CD4-positive, alpha-beta T cell treated with Interleukin-15 for 4 hours (primary cell): Measurements from ENCODE around the gene ARHGAP1.

Experiments used
- DNase-seq: peaks from one replicate; pipeline ENCODE4 v3.0.0-alpha.2; 2020; ENCODE audit warnings: low spot score

The ARHGAP1 gene

DNA sequence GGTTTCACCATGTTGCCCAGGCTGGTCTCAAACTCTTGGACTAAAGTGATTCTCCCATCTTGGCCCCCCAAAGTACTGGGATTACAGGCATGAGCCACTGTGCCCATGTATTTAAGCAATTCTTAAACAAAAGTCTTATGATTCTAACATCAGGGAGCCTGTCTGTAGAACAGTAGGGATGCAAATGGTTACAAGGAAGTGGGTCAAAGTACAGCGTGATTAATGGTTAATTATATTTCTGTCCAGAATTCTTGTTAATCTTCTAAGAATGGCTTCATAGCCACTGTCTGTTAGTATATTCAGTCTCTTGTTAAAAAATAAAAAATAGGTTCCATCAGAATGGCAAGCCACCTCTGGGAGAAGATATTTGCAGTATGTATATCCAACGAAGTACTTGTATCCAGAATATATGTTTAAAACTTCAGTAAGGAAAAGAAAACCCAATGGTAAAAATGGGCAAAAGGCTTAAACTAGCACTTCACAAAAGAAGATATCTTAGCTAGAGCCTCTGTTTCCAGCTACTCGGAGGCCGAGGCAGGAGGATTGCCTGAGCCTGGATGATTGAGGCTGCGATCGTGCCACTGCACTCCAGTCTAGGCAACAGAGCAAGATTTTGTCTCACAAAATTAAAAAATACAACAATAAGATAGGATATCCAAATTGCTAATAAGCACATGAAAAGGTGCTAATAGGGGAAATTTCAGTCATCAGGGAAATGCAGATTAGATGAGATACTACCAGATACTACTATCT lies 60.2 kb downstream of the ARHGAP1 start:
- DNase-seq = no peak

- DNase-seq = no peak
These were observed 61.1 kb downstream of the ARHGAP1 start for GRCh38 chr11:46639197-46639839.

- DNase-seq = no peak
These were observed 62.9 kb downstream of the ARHGAP1 start for GRCh38 chr11:46637546-46637945.

- DNase-seq = no peak
These were observed 64.8 kb downstream of the ARHGAP1 start for GRCh38 chr11:46635557-46636139.

DNA sequence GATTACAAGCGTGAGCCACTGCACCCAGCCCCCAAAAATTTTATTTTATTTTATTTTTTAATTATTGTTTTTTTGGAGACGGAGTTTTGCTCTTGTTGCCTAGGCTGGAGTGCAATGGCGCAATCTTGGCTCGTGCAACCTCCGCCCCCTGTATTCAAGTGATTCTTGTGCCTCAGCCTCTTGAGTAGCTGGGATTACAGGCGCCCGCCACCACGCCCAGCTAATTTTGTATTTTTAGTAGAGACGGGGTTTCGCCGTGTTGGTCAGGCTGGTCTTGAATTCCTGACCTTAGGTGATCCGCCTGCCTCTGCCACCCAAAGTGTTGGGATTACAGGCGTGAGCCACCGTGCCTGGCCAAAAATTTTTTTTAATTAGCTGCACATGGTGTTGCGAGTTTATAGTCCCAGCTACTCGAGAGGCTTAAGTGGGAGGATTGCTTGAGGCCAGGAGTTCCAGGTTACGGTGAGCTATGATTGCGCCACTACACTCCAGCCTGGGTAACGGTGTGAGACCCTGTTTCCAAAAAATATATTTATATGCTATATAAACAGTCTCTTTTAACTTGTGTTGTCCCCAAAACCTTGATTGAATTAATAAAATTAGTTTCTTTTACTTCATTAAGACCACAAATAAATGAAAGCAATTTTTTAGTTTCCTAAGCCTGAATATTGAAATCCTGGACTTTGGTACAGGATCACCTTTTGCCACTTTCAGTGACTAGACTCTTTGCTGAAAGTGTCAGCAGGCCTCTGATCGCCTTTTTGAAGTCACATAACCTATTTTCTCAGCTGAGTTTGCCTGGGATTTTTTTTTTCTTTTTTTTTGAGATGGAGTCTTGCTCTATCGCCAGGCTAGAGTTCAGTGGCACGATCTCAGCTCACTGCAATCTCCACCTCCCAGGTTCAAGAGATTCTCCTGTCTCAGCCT lies 66.9 kb downstream of the ARHGAP1 start:
- DNase-seq = no peak

GRCh38 chr11:46632502-46632901 lies 67.9 kb downstream of the ARHGAP1 start:
- no peak for DNase-seq

DNA sequence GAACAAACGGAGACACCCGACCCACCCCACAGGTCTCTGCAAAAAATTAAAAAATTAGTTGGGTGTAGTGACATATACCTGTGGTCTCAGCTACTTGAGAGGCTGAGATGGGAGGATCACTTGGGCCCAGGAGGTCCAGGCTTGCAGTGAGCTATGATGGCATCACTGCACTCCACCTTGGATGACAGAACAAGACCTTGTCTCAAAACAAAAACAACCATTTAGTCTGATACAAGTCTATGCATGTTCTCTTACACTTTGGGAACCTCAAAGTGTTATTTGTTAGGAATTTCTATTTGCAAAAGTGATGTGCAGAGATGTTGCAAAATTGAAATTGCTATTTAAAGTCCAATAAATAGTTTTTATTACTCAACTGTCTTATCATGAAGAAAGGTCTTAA lies 68.7 kb downstream of the ARHGAP1 start:
- DNase-seq = no peak

GRCh38 chr11:46630237-46630636 lies 70.2 kb downstream of the ARHGAP1 start:
- DNase-seq = no peak

- no peak for DNase-seq
These were observed 71.5 kb downstream of the ARHGAP1 start for GRCh38 chr11:46628961-46629360.
